Measurements from ENCODE around the gene CAMTA1. TPM values are rescaled to one million over a fixed set of nuclear protein-coding genes. Genes with fewer than 3 reads are reported as not detected.

The CAMTA1 gene
- polyA plus RNA-seq, 1 donor (not counting 4 experiments of a cell fraction or from before 2014, with no cell fraction given) = 51.4 TPM

- H2AFZ ChIP-seq (ENCODE audit: control insufficient read depth, low read length) = no peak overlapping the region
- H3K79me2 ChIP-seq (ENCODE audit: control insufficient read depth, insufficient read depth, low read length) = no peaks in the 10 kb centered on the region
- H3K9ac ChIP-seq (ENCODE audit: control insufficient read depth, extremely low read depth, insufficient read depth, low read length) = no peak overlapping the region
- H3K36me3 ChIP-seq (ENCODE audit: control insufficient read depth in 2 of 2, extremely low read depth in 1 of 2, insufficient read depth in 2 of 2, low read length in 2 of 2) = no peaks in the 10 kb centered on the region
- no peaks in the 10 kb centered on the region for H4K20me1 ChIP-seq (ENCODE audit: control insufficient read depth, extremely low read depth, insufficient read depth, low read length)
- peaks cover 6% of the 10 kb centered on the region for H3K4me1 ChIP-seq (ENCODE audit: control insufficient read depth, extremely low read depth, insufficient read depth, low read length)
- peaks cover 28% of the 10 kb centered on the region for H3K27me3 ChIP-seq (ENCODE audit: control insufficient read depth, extremely low read depth, insufficient read depth, low read length)
- no peaks in the 10 kb centered on the region for H3K9me3 ChIP-seq (ENCODE audit: control insufficient read depth, low read depth, low read length)
- DNase-seq (ENCODE audit: low read depth, low spot score) (no peak), FAIRE-seq (no peak)
- no peak for TF ChIP-seq CTCF (optimal IDR thresholded peaks at IDR 0.05 in 1 of 3, IDR thresholded peaks at IDR 0.05 in 1 of 3, conservative IDR thresholded peaks at IDR 0.05 in 1 of 3; ENCODE audit: extremely low read depth in 1 of 3, insufficient read depth in 2 of 3, low read length in 3 of 3)
- TF ChIP-seq EZH2 (IDR thresholded peaks at IDR 0.05; ENCODE audit: low read length) = no peak
- H3K27ac ChIP-seq (ENCODE audit: control insufficient read depth, insufficient read depth, low read length) = no peak overlapping the region
- no peak overlapping the region for H3K4me2 ChIP-seq (ENCODE audit: control insufficient read depth, extremely low read depth, insufficient read depth, low read depth, low read length)
- no peak overlapping the region for H3K4me3 ChIP-seq (ENCODE audit: control insufficient read depth in 2 of 3, extremely low read depth in 1 of 3, insufficient read depth in 2 of 3, low read depth in 1 of 3, low read length in 3 of 3)
- dilution Hi-C loops (cut with MboI; ENCODE audit: extremely low pct_ligation_motif_present, low sequenced_read_pairs) = no loop called here
- no peaks in the 10 kb centered on the region for H3K9me1 ChIP-seq (ENCODE audit: control insufficient read depth, extremely low read depth, insufficient read depth, low read length)
Measured at GRCh38 chr1:6989212-6990159, 204.2 kb downstream of the CAMTA1 start.

GRCh38 chr1:6991266-6991665, 206.0 kb downstream of the CAMTA1 start:
- Histone ChIP-seq H3K36me3 (ENCODE audit: control insufficient read depth in 2 of 2, extremely low read depth in 1 of 2, insufficient read depth in 2 of 2, low read length in 2 of 2) (no peaks in the 10 kb centered on the region), H3K9ac (ENCODE audit: control insufficient read depth, extremely low read depth, insufficient read depth, low read length) (no peak overlapping the region), H3K27ac (ENCODE audit: control insufficient read depth, insufficient read depth, low read length) (no peak overlapping the region), H3K9me3 (ENCODE audit: control insufficient read depth, low read depth, low read length) (no peaks in the 10 kb centered on the region), H4K20me1 (ENCODE audit: control insufficient read depth, extremely low read depth, insufficient read depth, low read length) (no peaks in the 10 kb centered on the region), H3K9me1 (ENCODE audit: control insufficient read depth, extremely low read depth, insufficient read depth, low read length) (no peaks in the 10 kb centered on the region), H3K4me1 (ENCODE audit: control insufficient read depth, extremely low read depth, insufficient read depth, low read length) (peaks cover 6% of the 10 kb centered on the region), H2AFZ (ENCODE audit: control insufficient read depth, low read length) (no peak overlapping the region), H3K4me3 (ENCODE audit: control insufficient read depth in 2 of 3, extremely low read depth in 1 of 3, insufficient read depth in 2 of 3, low read depth in 1 of 3, low read length in 3 of 3) (no peak overlapping the region), H3K4me2 (ENCODE audit: control insufficient read depth, extremely low read depth, insufficient read depth, low read depth, low read length) (peak overlapping the region; percentile 23), H3K27me3 (ENCODE audit: control insufficient read depth, extremely low read depth, insufficient read depth, low read length) (peaks cover 25% of the 10 kb centered on the region), H3K79me2 (ENCODE audit: control insufficient read depth, insufficient read depth, low read length) (no peaks in the 10 kb centered on the region)
- DNase-seq (ENCODE audit: low read depth, low spot score) (peak; percentile 36), FAIRE-seq (peak; percentile 82)
- dilution Hi-C loops (cut with MboI; ENCODE audit: extremely low pct_ligation_motif_present, low sequenced_read_pairs) = no loop called here
- TF ChIP-seq EZH2 (IDR thresholded peaks at IDR 0.05; ENCODE audit: low read length) (no peak), CTCF (optimal IDR thresholded peaks at IDR 0.05 in 1 of 3, IDR thresholded peaks at IDR 0.05 in 1 of 3, conservative IDR thresholded peaks at IDR 0.05 in 1 of 3; ENCODE audit: extremely low read depth in 1 of 3, insufficient read depth in 2 of 3, low read length in 3 of 3) (no peak)

Data from keratinocyte (primary cell).